Breast epithelium (tissue), 3 donors: ENCODE data around the gene DNAJA2.

Experiments
- POLR2A ChIP-seq: fragments of 450-650 bp; IDR thresholded peaks from one replicate; pipeline ENCODE4 v1.6.1; 2016; ENCODE audit warnings: antibody characterized with exemption, mild to moderate bottlenecking, moderate library complexity
- POLR2AphosphoS5 ChIP-seq, 3 donors: sonication (generic); formaldehyde crosslinking; IDR thresholded peaks; one replicate each; pipeline ENCODE4 v1.6.1; 2017; ENCODE audit warnings: antibody characterized with exemption in 3 of 3
- TF ChIP-seq, protein P1 (sequence below), 3 donors: fragments of 450-650 bp; IDR thresholded peaks; one replicate each; pipeline ENCODE4 v1.5.1; 2016 to 2017; ENCODE audit warnings: antibody characterized with exemption in 3 of 3, mild to moderate bottlenecking in 3 of 3, moderate library complexity in 3 of 3

- TF ChIP-seq, protein P1, sequence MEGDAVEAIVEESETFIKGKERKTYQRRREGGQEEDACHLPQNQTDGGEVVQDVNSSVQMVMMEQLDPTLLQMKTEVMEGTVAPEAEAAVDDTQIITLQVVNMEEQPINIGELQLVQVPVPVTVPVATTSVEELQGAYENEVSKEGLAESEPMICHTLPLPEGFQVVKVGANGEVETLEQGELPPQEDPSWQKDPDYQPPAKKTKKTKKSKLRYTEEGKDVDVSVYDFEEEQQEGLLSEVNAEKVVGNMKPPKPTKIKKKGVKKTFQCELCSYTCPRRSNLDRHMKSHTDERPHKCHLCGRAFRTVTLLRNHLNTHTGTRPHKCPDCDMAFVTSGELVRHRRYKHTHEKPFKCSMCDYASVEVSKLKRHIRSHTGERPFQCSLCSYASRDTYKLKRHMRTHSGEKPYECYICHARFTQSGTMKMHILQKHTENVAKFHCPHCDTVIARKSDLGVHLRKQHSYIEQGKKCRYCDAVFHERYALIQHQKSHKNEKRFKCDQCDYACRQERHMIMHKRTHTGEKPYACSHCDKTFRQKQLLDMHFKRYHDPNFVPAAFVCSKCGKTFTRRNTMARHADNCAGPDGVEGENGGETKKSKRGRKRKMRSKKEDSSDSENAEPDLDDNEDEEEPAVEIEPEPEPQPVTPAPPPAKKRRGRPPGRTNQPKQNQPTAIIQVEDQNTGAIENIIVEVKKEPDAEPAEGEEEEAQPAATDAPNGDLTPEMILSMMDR (IDR thresholded peaks at IDR 0.05), result no peak
- TF ChIP-seq POLR2AphosphoS5 (IDR thresholded peaks at IDR 0.05) (no peak), POLR2A (no peak)
Measured at GRCh38 chr16:46932802-46933201, 40.7 kb downstream of the DNAJA2 start.
